ENCODE measurements around the gene SH2D6. TPM values are rescaled to one million over a fixed set of nuclear protein-coding genes. Genes with fewer than 3 reads are reported as not detected.

Gene SH2D6
- total and polyA plus RNA-seq, 2 of the 8 experiments (the other 6 are each of a cell fraction or from before 2014, with no cell fraction given), result 0.42 TPM; not detected in 1

GRCh38 chr2:85397925-85398331, 20.6 kb upstream of the SH2D6 start:
- Histone ChIP-seq H4K8ac (ENCODE audit: extremely low read depth, insufficient read depth, low read length) (no peak overlapping the region), H4K91ac (replicated peaks; ENCODE audit: insufficient read length, low read length) (no peak overlapping the region), H3K23ac (ENCODE audit: insufficient read length) (no peak overlapping the region), H3K18ac (ENCODE audit: extremely low read depth, low read length) (no peak overlapping the region), H3K9me3 (ENCODE audit: insufficient read depth in 2 of 2, low read depth in 1 of 2, low read length in 1 of 2) (no peaks in the 10 kb centered on the region), H2BK120ac (replicated peaks; ENCODE audit: low read depth, low read length) (no peak overlapping the region), H3K4me3 (ENCODE audit: extremely low read depth in 1 of 4, insufficient read depth in 2 of 4, low read depth in 3 of 4, low read length in 4 of 4) (no peak overlapping the region), H3K27ac (ENCODE audit: low read depth, low read length) (no peak overlapping the region), H2AFZ (ENCODE audit: low read length) (no peak overlapping the region), H3K79me2 (ENCODE audit: control insufficient read depth in 1 of 2, insufficient read depth in 2 of 2, low read length in 2 of 2) (no peaks in the 10 kb centered on the region), H3K4me2 (ENCODE audit: insufficient read depth in 1 of 2, low read depth in 2 of 2, low read length in 2 of 2) (no peak overlapping the region), H3K36me3 (ENCODE audit: control insufficient read depth in 2 of 4, insufficient read depth in 4 of 4, low read length in 3 of 4) (peaks cover 0 to 3% (median 0%) of the 10 kb centered on the region in 4 experiments; a peak in 2 of 8 replicates), H4K5ac (ENCODE audit: insufficient read length, low read depth, low read length) (no peak overlapping the region), H3K9ac (replicated peaks in 1 of 4; ENCODE audit: extremely low read depth in 1 of 4, low read depth in 3 of 4, low read length in 3 of 4) (no peak overlapping the region), H3K27me3 (replicated peaks in 1 of 4; ENCODE audit: control insufficient read depth in 3 of 4, extremely low read depth in 1 of 4, insufficient read depth in 3 of 4, low read length in 3 of 4) (no peaks in the 10 kb centered on the region), H2BK5ac (ENCODE audit: low read depth, low read length) (no peak overlapping the region), H3K23me2 (ENCODE audit: low read depth, low read length) (no peaks in the 10 kb centered on the region), H3K14ac (ENCODE audit: insufficient read length) (no peak overlapping the region), H2AK5ac (ENCODE audit: low read depth, low read length) (no peak overlapping the region), H3K79me1 (ENCODE audit: low read depth, low read length) (peaks cover 2% of the 10 kb centered on the region; the same call in 1 of the 2 replicates), H2BK15ac (ENCODE audit: low read length) (no peak overlapping the region), H2BK20ac (ENCODE audit: low read length) (no peak overlapping the region), H3K56ac (replicated peaks; ENCODE audit: insufficient read length, low read depth, low read length) (no peak overlapping the region), H4K20me1 (replicated peaks in 1 of 2; ENCODE audit: control insufficient read depth in 1 of 2, insufficient read depth in 2 of 2, low read length in 2 of 2) (no peaks in the 10 kb centered on the region), H3K4ac (replicated peaks; ENCODE audit: insufficient read length, low read depth, low read length) (no peak overlapping the region), H3K4me1 (replicated peaks in 1 of 4; ENCODE audit: control insufficient read depth in 3 of 4, insufficient read depth in 4 of 4, low read length in 3 of 4) (peaks cover 0 to 6% (median under 1%) of the 10 kb centered on the region in 4 experiments; a peak in 2 of 7 replicates), H2BK12ac (ENCODE audit: low read depth, low read length) (no peak overlapping the region)
- POLR2A ChIA-PET (ENCODE audit: partially characterized antibody), result interaction anchor here (1.1 to 25.0 kb wide), 4 partner anchors 9 to 147 kb away, joined by 3 to 396 read pairs (median 4); partner anchors contain the start of genes ELMOD3, MAT2A and RETSAT
- CTCF ChIA-PET (ENCODE audit: partially characterized antibody), result interaction anchor here (2.9 to 4.7 kb wide), 2 partner anchors 7 to 154 kb away, joined by 11 to 31 read pairs; no protein-coding TSS in a partner anchor
- TF ChIP-seq BCL11A (IDR thresholded peaks at IDR 0.05; ENCODE audit: low read depth in 2 of 2, low read length in 2 of 2) (no peak), CHD1 (IDR thresholded peaks at IDR 0.05; ENCODE audit: low read depth, low read length) (no peak), ATF3 (IDR thresholded peaks at IDR 0.05; ENCODE audit: insufficient read depth, low read depth, low read length) (no peak), GTF2F1 (IDR thresholded peaks at IDR 0.05; ENCODE audit: borderline replicate concordance, low read depth, low read length) (no peak), BRCA1 (IDR thresholded peaks at IDR 0.05; ENCODE audit: low read depth, low read length) (no peak), NRF1 (IDR thresholded peaks at IDR 0.05; ENCODE audit: low read depth, low read length) (no peak)
- FAIRE-seq, result no peak
- 86% methylated on average over 4 of the region's 4 CpGs; no CpG with 5 or more reads in 1 of the 2 experiments for WGBS, 2 experiments (ENCODE audit: extremely low coverage in 1 of 2, insufficient coverage in 1 of 2, insufficient read length in 1 of 2, insufficient replicate concordance in 2 of 2, low coverage in 1 of 2, low lambda C conversion rate in 2 of 2, missing lambda C conversion rate in 1 of 2)
- no peak for DNase-seq (ENCODE audit: low read depth in 1 of 2, low spot score in 2 of 2)

Measured in H1 (cell line).